IMR-90 (cell line): ENCODE measurements around the gene SLC19A1.
A peak's percentile ranks its signal among the peaks of the same experiment; 100 is the strongest.

Experiments used
- MAZ ChIP-seq: IDR thresholded peaks from 2 replicates; pipeline ENCODE4 v1.6.1; 2012; ENCODE audit warnings: low read depth, mild to moderate bottlenecking, low read length, improper control_type of control experiment, moderate library complexity, borderline replicate concordance
- POLR2A ChIP-seq: IDR thresholded peaks from 2 replicates; pipeline ENCODE4 v1.6.1; 2012; ENCODE audit warnings: mild to moderate bottlenecking, low read depth, low read length
- RAD21 ChIP-seq: IDR thresholded peaks from 2 replicates; pipeline ENCODE4 v1.6.1; 2012; ENCODE audit warnings: low read length, improper control_type of control experiment
- SMC3 ChIP-seq: fragments of 150-350 bp; IDR thresholded peaks from 2 replicates; pipeline ENCODE4 v1.6.1; 2016; ENCODE audit warnings: low read depth, mild to moderate bottlenecking, antibody characterized with exemption, low read length, moderate library complexity
- TF ChIP-seq, protein P1 (sequence below): fragments of 150-350 bp; IDR thresholded peaks from 2 replicates; pipeline ENCODE4 v1.6.1; 2017; ENCODE audit warnings: mild to moderate bottlenecking, antibody characterized with exemption, low read length, low read depth
- TF ChIP-seq, protein P2 (sequence below): conservative IDR thresholded peaks from 2 replicates; pipeline ENCODE4 v1.5.1; 2012; ENCODE audit warnings: mild to moderate bottlenecking, low read depth, low read length, improper control_type of control experiment

DNA sequence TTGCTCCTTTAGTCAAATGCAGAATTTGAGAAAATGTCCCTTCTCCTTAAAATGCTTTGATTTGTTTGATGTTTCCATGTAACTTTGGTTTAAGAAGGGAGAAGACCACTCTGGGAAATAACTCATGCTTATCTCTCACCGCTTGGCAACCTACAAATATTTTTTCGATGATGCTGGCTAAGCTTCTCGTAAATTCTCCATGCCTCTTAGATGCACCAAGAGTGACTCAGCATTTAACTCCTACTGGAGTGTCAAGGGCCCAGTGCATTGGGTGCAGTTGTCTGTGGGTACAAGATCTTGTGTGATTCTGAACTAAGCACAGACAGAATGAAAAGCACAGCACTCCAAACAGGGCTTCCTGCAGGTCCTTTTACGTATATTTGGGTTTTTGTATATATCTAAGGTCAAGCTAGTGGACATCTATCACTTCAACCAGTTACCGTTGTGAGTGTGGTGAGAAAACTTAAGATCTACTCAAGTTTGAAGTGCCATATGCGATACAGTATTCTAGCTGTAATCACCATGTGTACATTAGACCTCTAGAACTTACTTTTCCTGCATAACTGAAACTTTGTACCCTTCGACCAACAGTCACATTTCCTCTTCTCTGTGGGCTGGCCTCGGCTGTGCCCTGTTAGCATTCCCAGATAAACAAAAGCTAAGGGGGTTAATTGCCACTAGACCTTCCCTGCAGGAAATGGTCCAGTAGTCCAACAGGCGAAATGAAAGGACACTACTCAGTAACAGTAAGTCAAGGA is 81.5 kb downstream of the SLC19A1 start:
- TF ChIP-seq, protein P1, sequence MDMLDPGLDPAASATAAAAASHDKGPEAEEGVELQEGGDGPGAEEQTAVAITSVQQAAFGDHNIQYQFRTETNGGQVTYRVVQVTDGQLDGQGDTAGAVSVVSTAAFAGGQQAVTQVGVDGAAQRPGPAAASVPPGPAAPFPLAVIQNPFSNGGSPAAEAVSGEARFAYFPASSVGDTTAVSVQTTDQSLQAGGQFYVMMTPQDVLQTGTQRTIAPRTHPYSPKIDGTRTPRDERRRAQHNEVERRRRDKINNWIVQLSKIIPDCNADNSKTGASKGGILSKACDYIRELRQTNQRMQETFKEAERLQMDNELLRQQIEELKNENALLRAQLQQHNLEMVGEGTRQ, result no peak
- TF ChIP-seq POLR2A (no peak), MAZ (peak; percentile 35; the same call in 1 of the 2 replicates), RAD21 (peak; percentile 10; the same call in 1 of the 2 replicates), SMC3 (no peak)
- TF ChIP-seq, protein P2, sequence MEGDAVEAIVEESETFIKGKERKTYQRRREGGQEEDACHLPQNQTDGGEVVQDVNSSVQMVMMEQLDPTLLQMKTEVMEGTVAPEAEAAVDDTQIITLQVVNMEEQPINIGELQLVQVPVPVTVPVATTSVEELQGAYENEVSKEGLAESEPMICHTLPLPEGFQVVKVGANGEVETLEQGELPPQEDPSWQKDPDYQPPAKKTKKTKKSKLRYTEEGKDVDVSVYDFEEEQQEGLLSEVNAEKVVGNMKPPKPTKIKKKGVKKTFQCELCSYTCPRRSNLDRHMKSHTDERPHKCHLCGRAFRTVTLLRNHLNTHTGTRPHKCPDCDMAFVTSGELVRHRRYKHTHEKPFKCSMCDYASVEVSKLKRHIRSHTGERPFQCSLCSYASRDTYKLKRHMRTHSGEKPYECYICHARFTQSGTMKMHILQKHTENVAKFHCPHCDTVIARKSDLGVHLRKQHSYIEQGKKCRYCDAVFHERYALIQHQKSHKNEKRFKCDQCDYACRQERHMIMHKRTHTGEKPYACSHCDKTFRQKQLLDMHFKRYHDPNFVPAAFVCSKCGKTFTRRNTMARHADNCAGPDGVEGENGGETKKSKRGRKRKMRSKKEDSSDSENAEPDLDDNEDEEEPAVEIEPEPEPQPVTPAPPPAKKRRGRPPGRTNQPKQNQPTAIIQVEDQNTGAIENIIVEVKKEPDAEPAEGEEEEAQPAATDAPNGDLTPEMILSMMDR, result no peak
